Activated naive CD4-positive, alpha-beta T cell treated with anti-CD3 and anti-CD28 coated beads, Interleukin-2, amount 50 U/mL, for 16 hours (primary cell): ENCODE data around the gene METTL24.

Source experiments
- DNase-seq: peaks from one replicate; pipeline ENCODE4 v3.0.0-alpha.2; 2020

Gene METTL24

GRCh38 chr6:110332281-110332680, 25.9 kb downstream of the METTL24 start:
- DNase-seq = no peak

- DNase-seq = no peak
These were observed 26.3 kb downstream of the METTL24 start for GRCh38 chr6:110331816-110332215.

- DNase-seq = no peak
These were observed 26.8 kb downstream of the METTL24 start for GRCh38 chr6:110331390-110331789.

- DNase-seq = no peak
These were observed 28.3 kb downstream of the METTL24 start for GRCh38 chr6:110329714-110330436.

- DNase-seq = no peak
These were observed 28.8 kb downstream of the METTL24 start for GRCh38 chr6:110329348-110329713.

GRCh38 chr6:110328259-110328658, 29.9 kb downstream of the METTL24 start:
- DNase-seq = no peak

GRCh38 chr6:110327391-110327790, 30.8 kb downstream of the METTL24 start:
- no peak for DNase-seq

- DNase-seq = no peak
These were observed 31.5 kb downstream of the METTL24 start for GRCh38 chr6:110326609-110327008.

GRCh38 chr6:110326057-110326456, 32.1 kb downstream of the METTL24 start:
- no peak for DNase-seq

GRCh38 chr6:110325197-110325596, 33.0 kb downstream of the METTL24 start:
- no peak for DNase-seq

- DNase-seq = no peak
These were observed 33.6 kb downstream of the METTL24 start for GRCh38 chr6:110324548-110324947.

GRCh38 chr6:110323258-110323657, 34.9 kb downstream of the METTL24 start:
- no peak for DNase-seq

- no peak for DNase-seq
These were observed 35.3 kb downstream of the METTL24 start for GRCh38 chr6:110322874-110323242.

- no peak for DNase-seq
These were observed 35.8 kb downstream of the METTL24 start for GRCh38 chr6:110322151-110322873.

- DNase-seq = no peak
These were observed 37.8 kb downstream of the METTL24 start for GRCh38 chr6:110320307-110320706.

- DNase-seq = no peak
These were observed 38.3 kb downstream of the METTL24 start for GRCh38 chr6:110319843-110320242.

- DNase-seq = no peak
These were observed 38.8 kb downstream of the METTL24 start for GRCh38 chr6:110319381-110319780.

GRCh38 chr6:110318971-110319370, 39.2 kb downstream of the METTL24 start:
- no peak for DNase-seq

- no peak for DNase-seq
These were observed 40.5 kb downstream of the METTL24 start for GRCh38 chr6:110317646-110318045.

GRCh38 chr6:110317189-110317588, 41.0 kb downstream of the METTL24 start:
- no peak for DNase-seq

- DNase-seq = no peak
These were observed 42.2 kb downstream of the METTL24 start for GRCh38 chr6:110315869-110316398.

GRCh38 chr6:110315207-110315868, 42.8 kb downstream of the METTL24 start:
- no peak for DNase-seq

- no peak for DNase-seq
These were observed 47.2 kb downstream of the METTL24 start for GRCh38 chr6:110310861-110311446.
